ENCODE results near the gene CTCFL. TPM values are rescaled to one million over a fixed set of nuclear protein-coding genes. Genes with fewer than 3 reads are reported as not detected.
A peak's percentile ranks its signal among the peaks of the same experiment; 100 is the strongest.

CTCFL gene
- total and polyA plus RNA-seq, 2 of the 13 experiments (the other 11 are each of a cell fraction or from before 2014, with no cell fraction given) = 0.04 TPM; not detected in 1

GRCh38 chr20:57562541-57563465 lies 37.9 kb upstream of the CTCFL start (continued):
- TF ChIP-seq ZXDC (CRISPR knock-in tag; IDR thresholded peaks at IDR 0.05) (no peak), RBAK (CRISPR knock-in tag; IDR thresholded peaks at IDR 0.05) (no peak), SPEN (CRISPR knock-in tag; IDR thresholded peaks at IDR 0.05; ENCODE audit: low read depth) (peak; percentile 30; the same call in 1 of the 2 replicates), TBL1XR1 (IDR thresholded peaks at IDR 0.05; ENCODE audit: borderline replicate concordance, low read length, partially characterized antibody) (peak; percentile 24), GABPB1 (CRISPR knock-in tag; IDR thresholded peaks at IDR 0.05) (peak; percentile 12; the same call in 1 of the 2 replicates), MED8 (CRISPR knock-in tag; IDR thresholded peaks at IDR 0.05; ENCODE audit: insufficient replicate concordance) (no peak), ZNF619 (CRISPR knock-in tag; IDR thresholded peaks at IDR 0.05) (no peak), ZFP36L1 (CRISPR knock-in tag; IDR thresholded peaks at IDR 0.05) (0 out of 2 replicates have a peak, but pooled peaks have one; percentile 21), GZF1 (CRISPR knock-in tag; IDR thresholded peaks at IDR 0.05) (no peak), FUBP1 (CRISPR knock-in tag; IDR thresholded peaks at IDR 0.05; ENCODE audit: borderline replicate concordance) (no peak), SAP130 (CRISPR knock-in tag; IDR thresholded peaks at IDR 0.05; ENCODE audit: low read depth) (no peak), HDAC6 (IDR thresholded peaks at IDR 0.05; ENCODE audit: low read depth, low read length) (no peak), ZBTB38 (CRISPR knock-in tag; IDR thresholded peaks at IDR 0.05) (peak; percentile 76), ZNF777 (CRISPR knock-in tag; IDR thresholded peaks at IDR 0.05) (no peak), PRDM4 (CRISPR knock-in tag; IDR thresholded peaks at IDR 0.05; ENCODE audit: borderline replicate concordance) (no peak), BCL3 (CRISPR knock-in tag; IDR thresholded peaks at IDR 0.05) (no peak), HMGXB4 (CRISPR knock-in tag; IDR thresholded peaks at IDR 0.05; ENCODE audit: borderline replicate concordance in 1 of 2, low read depth in 1 of 2) (no peak)
